ENCODE measurements around the gene PEAK3. TPM values are rescaled to one million over a fixed set of nuclear protein-coding genes. Genes with fewer than 3 reads are reported as not detected.

Gene PEAK3
- total RNA-seq, 2 experiments from 2014 or later = 0.70 to 0.88 TPM

DNA sequence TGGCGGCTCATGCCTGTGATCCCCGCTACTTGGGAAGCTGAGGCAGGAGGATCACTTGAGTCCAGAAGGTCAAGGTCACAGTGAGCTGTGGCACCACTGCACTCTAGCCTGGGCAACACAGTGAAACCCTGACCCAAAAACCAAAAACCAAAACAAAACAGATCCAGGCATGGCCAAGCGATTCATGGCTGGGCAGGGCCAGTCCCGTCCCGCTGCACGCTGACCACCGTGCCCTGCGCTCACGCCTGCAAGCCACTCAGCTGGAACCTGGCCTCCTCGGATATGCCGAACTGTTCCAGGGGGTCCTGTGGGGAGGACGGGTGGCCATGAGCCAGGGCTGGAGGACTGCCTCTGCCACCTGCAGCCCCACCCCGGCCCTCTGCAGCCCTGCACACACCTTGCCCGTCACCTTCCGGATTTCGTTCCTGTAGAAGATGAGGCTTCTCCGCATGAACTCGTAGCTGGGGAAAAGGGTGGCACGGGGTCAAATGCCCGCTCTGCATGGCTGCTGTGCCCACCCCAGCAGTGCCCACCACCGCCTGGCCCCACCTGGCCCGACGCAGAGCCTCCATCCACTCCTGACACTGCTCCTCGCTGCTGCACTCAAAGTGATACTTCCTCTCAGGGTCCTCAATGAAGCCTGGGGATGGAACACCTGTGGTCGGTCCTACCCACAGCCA is 48.2 kb downstream of the PEAK3 start:
- H3K27ac Mint-ChIP-seq = peak overlapping the region; percentile 2
- CTCF ChIA-PET = interaction anchor here (0.6 to 2.8 kb wide), 5 partner anchors 26 to 82 kb away, joined by 3 to 14 read pairs (median 3); partner anchors contain the start of genes AP3D1 and DOT1L

DNA sequence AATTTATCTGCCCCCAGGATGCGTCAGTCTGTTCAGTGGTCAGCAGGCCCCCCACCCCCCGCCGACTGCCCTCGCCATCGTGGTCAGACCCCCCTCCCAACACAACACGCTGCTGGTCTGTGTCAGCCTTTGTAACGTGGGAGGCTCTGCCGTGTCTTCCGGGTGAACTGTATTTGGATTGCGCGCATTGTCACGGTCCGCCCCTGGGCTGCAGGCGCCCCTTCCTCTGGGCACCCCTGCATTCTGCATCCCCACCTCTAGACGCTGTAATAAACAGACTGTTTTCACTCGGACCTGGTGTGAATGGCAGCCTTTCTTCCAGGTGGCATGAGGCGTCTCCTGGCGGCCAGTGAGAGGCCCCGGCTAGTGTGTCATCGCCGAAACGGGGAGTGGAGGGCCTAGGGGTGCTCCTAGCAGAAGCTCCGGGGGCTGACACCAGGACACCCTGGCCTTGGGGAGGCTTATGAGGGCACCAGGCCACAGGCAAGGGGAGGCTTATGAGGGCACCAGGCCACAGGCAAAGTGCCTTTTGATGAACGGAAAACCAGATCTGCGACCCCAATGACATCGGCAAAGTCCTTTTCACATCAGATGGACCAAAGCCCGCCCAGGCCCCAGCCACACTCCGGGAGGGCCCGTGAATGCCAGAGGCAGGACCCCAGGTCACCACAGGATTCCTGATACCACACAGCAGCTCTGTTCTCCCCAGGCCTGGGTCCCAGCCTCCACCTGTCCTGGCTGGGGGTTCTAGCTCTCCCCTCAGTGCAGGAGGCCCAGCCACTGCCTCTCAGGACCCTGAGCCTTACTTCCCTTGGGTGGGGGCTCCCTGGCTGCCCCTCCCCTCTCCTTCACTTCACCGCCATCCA is 49.5 kb downstream of the PEAK3 start:
- Mint-ChIP-seq H3K4me3 (no peak overlapping the region), H3K27ac (peak overlapping the region; percentile 44), H3K36me3 (ENCODE audit: low read depth) (peaks cover 34% of the 10 kb centered on the region), H3K4me1 (peaks cover 31% of the 10 kb centered on the region), H3K27me3 (no peaks in the 10 kb centered on the region), H3K9me3 (no peaks in the 10 kb centered on the region)
- ChIA-PET CTCF (no interaction called here), POLR2A (interaction anchor here (1.0 to 1.1 kb wide), 2 partner anchors 16 to 95 kb away, joined by 3 read pairs; no protein-coding TSS in a partner anchor)
- DNase-seq = no peak

More for the DNA sequence above, 48.2 kb downstream of the PEAK3 start:
- no peaks in the 10 kb centered on the region for H3K9me3 Mint-ChIP-seq
- no peak for DNase-seq
- peak overlapping the region; percentile 94 for H3K4me3 Mint-ChIP-seq
- H3K4me1 Mint-ChIP-seq = peaks cover 43% of the 10 kb centered on the region
- POLR2A ChIA-PET = interaction anchor here (0.8 to 2.5 kb wide), 5 partner anchors 12 to 55 kb away, joined by 3 to 14 read pairs (median 3); no protein-coding TSS in a partner anchor
- H3K27me3 Mint-ChIP-seq = no peaks in the 10 kb centered on the region
- peaks cover 46% of the 10 kb centered on the region for H3K36me3 Mint-ChIP-seq (ENCODE audit: low read depth)

DNA sequence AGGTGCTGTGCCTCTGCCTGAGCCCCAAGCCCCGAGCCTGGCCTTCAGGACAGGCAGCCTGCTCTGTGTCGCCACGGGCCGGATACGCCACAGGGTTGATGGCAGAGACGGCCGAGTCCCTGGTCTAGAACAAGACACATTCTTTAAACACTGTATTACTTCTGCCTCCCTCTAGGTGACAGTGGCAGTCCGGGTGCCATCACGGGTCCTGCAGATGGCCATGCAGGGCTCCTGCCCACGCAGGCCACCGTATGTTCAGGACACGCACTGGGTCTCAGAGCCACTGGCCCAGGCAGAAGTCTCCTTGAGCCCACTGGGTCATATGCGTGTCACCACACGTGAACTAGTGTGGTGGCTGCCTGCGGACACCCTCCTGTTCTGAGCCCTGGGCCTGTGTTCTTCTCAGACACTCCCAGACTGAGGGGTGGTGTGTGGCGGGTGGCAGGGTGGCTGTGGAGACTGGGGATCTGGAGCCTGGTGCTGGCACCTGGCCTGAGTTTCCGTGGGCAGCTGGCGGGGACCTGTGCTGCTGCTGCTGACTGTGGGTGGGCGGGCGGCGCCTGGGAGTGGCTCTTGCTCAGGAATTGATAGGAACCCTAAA is 50.3 kb downstream of the PEAK3 start:
- no peaks in the 10 kb centered on the region for H3K9me3 Mint-ChIP-seq
- peaks cover 31% of the 10 kb centered on the region for H3K36me3 Mint-ChIP-seq (ENCODE audit: low read depth)
- ChIA-PET POLR2A (interaction anchor here (1.5 to 2.2 kb wide), 2 partner anchors 17 to 39 kb away, joined by 4 to 9 read pairs; no protein-coding TSS in a partner anchor), CTCF (no interaction called here)
- H3K4me1 Mint-ChIP-seq = peaks cover 29% of the 10 kb centered on the region
- no peak overlapping the region for H3K4me3 Mint-ChIP-seq
- no peak overlapping the region for H3K27ac Mint-ChIP-seq
- no peaks in the 10 kb centered on the region for H3K27me3 Mint-ChIP-seq
- no peak for DNase-seq

DNA sequence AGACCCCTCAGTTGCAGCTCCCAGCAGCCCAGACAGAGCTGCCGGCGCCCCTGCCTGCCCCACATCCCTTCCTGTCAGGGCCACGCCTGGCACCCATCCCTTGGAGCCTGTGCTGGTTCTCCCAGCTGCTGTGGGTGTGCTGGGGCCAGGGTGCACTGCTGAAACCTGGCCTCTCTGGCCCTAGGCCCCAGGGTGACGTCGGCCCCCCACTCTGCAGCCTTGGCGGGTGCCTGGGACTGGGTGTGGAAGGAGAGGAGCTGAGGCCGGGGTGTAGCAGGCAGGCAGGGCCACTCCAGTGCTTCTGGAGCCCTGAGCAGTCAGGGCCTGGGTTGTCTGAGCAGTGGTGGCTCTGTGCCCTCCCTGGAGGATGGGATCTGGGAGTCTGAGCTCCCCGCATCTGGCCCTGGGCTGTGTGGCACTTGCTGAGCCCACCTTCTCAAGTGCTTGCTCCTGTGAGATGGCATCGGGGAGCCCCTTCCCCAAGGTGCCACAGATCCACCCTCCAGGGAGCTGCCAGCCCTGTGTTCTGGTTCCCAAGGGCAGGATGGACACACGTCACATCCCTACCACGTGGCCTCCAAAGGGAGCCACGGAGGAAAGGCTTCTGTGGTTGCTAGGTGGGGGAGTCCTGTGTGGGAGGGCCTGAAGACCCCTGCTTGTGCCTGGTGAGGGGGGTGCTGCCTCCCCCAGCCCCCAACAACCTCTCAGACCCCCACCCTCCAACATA is 51.0 kb downstream of the PEAK3 start:
- H3K27ac Mint-ChIP-seq = no peak overlapping the region
- DNase-seq = no peak
- POLR2A ChIA-PET = interaction anchor here (1.5 to 2.2 kb wide), 2 partner anchors 16 to 40 kb away, joined by 4 to 9 read pairs; no protein-coding TSS in a partner anchor
- H3K4me3 Mint-ChIP-seq = no peak overlapping the region
- CTCF ChIA-PET = interaction anchor here (0.6 kb wide), 1 partner anchor 49 kb away, joined by 3 read pairs; no protein-coding TSS in a partner anchor
- peaks cover 26% of the 10 kb centered on the region for H3K4me1 Mint-ChIP-seq
- H3K27me3 Mint-ChIP-seq = no peaks in the 10 kb centered on the region
- no peaks in the 10 kb centered on the region for H3K9me3 Mint-ChIP-seq
- peaks cover 26% of the 10 kb centered on the region for H3K36me3 Mint-ChIP-seq (ENCODE audit: low read depth)

DNA sequence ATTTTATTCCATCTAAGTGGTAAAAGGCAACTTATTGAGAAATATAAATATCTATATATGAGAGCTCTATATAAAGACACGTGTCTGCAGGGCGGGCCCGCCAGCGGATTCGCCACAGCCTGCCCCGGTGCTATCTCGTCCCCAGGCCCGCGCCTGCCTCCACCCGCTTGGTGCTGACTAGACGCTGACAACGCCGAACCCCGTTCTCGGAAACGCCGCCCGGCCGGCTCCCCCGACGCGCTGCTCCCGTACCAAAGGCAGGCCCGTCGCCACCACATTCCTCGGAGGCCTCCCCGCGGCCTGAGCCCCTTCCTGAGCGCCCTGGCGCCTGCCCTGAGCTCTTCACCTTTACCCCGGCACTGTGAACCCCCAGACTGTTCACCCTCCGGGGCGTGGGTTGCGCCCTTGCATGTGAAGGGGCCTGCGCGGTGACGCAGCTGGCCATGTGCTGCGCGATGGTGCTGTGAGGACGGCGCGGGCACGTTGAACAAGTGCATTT is 51.9 kb downstream of the PEAK3 start:
- H3K27me3 Mint-ChIP-seq = no peaks in the 10 kb centered on the region
- ChIA-PET CTCF (interaction anchor here (0.5 kb wide), 1 partner anchor 74 kb away, joined by 3 read pairs; no protein-coding TSS in a partner anchor), POLR2A (interaction anchor here (1.5 to 2.2 kb wide), 2 partner anchors 15 to 41 kb away, joined by 4 to 9 read pairs; no protein-coding TSS in a partner anchor)
- no peaks in the 10 kb centered on the region for H3K9me3 Mint-ChIP-seq
- H3K4me3 Mint-ChIP-seq = no peak overlapping the region
- peaks cover 22% of the 10 kb centered on the region for H3K4me1 Mint-ChIP-seq
- peaks cover 33% of the 10 kb centered on the region for H3K36me3 Mint-ChIP-seq (ENCODE audit: low read depth)
- DNase-seq = no peak
- H3K27ac Mint-ChIP-seq = no peak overlapping the region

DNA sequence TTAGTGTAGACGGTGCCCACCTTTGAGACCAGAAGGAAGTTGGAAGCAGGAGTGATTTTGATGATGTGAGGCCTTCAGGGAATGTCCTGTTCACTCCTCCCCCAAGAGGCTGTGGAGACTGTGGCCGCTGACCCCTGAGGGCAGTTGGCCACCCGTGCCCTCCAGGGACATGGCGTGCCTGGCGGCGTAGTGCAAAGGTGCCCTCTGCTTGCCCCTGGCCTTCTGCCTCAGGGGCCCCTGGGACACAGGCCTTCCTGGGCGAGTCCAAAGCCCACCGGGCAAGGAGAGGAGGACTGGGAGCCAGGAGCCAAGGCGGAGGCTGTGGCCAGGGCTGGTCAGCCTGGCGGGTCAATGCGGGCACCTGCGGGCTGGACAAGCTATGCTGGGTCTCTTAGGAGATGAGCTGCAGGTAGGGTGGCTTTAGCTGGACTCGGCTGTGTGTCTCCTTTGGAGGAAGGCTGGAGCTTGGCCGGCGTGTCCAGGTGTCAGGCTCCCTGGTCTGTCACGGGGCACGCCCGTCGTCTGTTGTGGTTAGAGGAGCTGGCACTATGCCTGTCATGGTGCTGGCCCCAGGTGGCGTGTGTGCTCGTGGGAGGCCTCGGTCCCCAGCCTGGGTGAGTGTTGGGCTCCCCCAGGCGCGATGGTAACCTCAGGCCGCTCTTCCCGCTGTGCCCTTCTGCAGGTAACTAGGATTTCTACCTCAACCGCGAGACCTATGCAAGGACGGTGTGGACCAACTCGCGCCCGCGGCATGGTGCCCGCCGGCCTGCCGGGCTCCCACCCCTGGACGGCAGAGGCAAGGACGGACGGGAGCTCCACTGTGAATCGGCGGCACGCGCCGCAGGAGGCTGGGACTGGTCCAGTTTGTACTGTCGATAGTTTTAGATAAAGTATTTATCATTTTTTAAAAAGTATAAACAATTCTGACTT is 52.6 kb downstream of the PEAK3 start:
- CTCF ChIA-PET = interaction anchor here (1.1 kb wide), 1 partner anchor 73 kb away, joined by 3 read pairs; no protein-coding TSS in a partner anchor
- H3K27me3 Mint-ChIP-seq = no peaks in the 10 kb centered on the region

DNA sequence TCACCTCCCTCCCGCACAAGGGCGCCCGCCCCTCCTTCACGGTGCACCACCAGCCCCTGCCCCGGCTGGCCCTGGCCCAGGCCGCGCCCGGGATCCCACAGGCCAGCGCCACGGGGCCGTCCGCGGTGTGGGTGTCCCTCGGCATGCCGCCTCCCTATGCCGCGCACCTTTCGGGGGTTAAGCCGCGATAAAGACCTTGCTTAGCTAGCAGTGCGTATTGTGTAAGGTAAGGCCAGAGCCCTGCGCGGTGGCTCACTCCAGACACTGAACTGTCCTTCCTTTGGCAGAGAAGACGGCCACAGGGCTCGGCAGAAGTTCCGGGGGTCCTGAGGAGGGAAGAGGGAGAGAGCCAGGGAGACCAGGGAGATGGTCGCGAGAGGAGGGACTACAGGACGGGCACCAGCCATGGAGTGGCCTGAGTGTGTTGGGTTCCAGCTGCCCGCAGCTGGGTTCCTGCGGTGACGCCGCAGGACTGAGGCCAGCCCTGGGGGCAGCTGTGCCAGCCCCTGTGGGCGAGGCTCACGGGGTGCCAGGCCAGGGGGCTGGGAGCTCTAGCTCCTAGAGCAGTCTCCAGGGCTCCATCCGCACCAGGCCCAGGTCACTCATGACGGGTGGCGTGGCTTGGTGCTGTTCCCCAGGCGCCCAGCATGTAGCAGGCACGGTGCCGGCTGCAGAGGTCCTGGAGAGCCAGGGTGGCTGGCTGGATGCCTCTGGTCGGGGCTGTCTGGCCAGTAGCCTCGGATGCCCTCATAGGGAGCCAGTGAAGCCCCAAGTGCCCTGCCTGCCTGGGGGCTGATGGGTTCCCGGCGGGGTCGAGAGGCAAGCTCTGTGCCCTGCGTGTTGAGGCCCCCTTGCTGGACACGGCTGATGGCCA is 53.6 kb downstream of the PEAK3 start:
- Mint-ChIP-seq H3K27me3 (no peaks in the 10 kb centered on the region), H3K4me3 (no peak overlapping the region), H3K4me1 (peaks cover 15% of the 10 kb centered on the region), H3K36me3 (ENCODE audit: low read depth) (peaks cover 40% of the 10 kb centered on the region), H3K27ac (no peak overlapping the region), H3K9me3 (no peaks in the 10 kb centered on the region)
- ChIA-PET POLR2A (interaction anchor here (0.8 kb wide), 1 partner anchor 11 kb away, joined by 3 read pairs; no protein-coding TSS in a partner anchor), CTCF (interaction anchor here (1.0 to 1.1 kb wide), 2 partner anchors 72 to 94 kb away, joined by 3 read pairs; no protein-coding TSS in a partner anchor)
- no peak for DNase-seq

More for the DNA sequence above, 52.6 kb downstream of the PEAK3 start:
- Mint-ChIP-seq H3K36me3 (ENCODE audit: low read depth) (peaks cover 38% of the 10 kb centered on the region), H3K27ac (no peak overlapping the region), H3K4me3 (no peak overlapping the region), H3K4me1 (peaks cover 16% of the 10 kb centered on the region), H3K9me3 (no peaks in the 10 kb centered on the region)
- POLR2A ChIA-PET = interaction anchor here (2.2 kb wide), 1 partner anchor 41 kb away, joined by 9 read pairs; no protein-coding TSS in a partner anchor
- no peak for DNase-seq

DNA sequence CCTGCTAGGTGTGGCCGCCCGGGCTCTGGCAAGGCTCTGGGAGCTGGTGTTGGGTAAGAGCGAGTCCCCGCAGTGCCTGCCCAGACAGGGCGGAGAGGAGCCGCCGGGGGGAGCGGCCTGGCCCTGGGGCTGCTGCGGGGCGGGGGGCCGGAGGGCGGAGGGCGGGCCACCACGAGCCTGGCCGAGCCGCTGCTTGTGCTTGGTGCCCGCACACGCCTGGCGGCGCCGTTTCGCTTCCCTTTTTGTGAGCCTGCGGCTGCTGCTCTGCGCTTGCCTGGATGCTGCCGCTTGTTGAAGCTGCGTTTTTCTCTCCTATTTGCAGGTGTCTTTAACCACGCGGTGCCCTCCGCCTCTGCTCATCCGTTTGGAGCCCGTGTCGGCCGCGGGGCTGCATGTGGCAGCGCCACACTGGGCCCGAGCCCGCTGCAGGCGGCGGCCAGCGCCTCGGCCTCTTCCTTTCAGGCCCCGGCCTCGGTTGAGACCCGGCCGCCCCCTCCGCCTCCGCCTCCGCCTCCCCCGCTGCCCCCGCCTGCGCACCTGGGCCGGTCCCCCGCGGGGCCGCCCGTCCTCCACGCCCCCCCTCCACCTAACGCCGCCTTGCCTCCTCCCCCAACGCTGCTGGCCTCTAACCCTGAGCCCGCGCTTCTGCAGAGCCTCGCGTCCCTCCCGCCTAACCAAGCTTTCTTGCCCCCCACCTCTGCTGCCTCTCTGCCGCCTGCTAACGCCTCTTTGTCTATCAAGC is 54.4 kb downstream of the PEAK3 start:
- no peaks in the 10 kb centered on the region for H3K9me3 Mint-ChIP-seq
- peaks cover 11% of the 10 kb centered on the region for H3K4me1 Mint-ChIP-seq
- no peaks in the 10 kb centered on the region for H3K27me3 Mint-ChIP-seq
- DNase-seq = no peak
- ChIA-PET POLR2A (no interaction called here), CTCF (interaction anchor here (1.0 kb wide), 1 partner anchor 94 kb away, joined by 3 read pairs; no protein-coding TSS in a partner anchor)
- H3K4me3 Mint-ChIP-seq = no peak overlapping the region
- no peak overlapping the region for H3K27ac Mint-ChIP-seq
- H3K36me3 Mint-ChIP-seq (ENCODE audit: low read depth) = peaks cover 36% of the 10 kb centered on the region

DNA sequence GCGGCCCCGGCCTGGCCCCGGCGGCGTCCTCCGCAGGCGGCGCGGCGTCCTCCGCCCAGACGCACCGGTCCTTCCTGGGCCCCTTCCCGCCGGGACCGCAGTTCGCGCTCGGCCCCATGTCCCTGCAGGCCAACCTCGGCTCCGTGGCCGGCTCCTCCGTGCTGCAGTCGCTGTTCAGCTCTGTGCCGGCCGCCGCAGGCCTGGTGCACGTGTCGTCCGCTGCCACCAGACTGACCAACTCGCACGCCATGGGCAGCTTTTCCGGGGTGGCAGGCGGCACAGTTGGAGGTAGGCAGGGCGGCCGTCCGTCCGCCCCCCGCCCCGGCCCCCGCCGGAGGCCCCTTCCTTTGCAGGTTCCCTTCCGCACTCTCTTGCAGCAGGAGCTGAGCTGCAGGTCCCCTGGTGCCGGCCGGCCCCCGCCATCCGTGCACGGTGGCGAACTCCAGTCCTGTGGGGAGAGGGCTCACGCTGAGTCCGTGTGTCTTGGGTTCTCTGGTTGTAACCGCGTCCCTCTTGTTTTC is 55.1 kb downstream of the PEAK3 start:
- Mint-ChIP-seq H3K27me3 (no peaks in the 10 kb centered on the region), H3K9me3 (no peaks in the 10 kb centered on the region), H3K36me3 (ENCODE audit: low read depth) (peaks cover 36% of the 10 kb centered on the region), H3K27ac (no peak overlapping the region), H3K4me1 (peaks cover 7% of the 10 kb centered on the region), H3K4me3 (no peak overlapping the region)
- ChIA-PET POLR2A (interaction anchor here (0.8 kb wide), 1 partner anchor 9 kb away, joined by 6 read pairs; the partner anchor contains the start of gene PLEKHJ1), CTCF (no interaction called here)
- DNase-seq = no peak

Data from activated CD4-positive, alpha-beta memory T cell treated with anti-CD3 and anti-CD28 coated beads, Interleukin-2, amount 10 ng/mL, durations not matched to agents 7 days and 5 days (primary cell).